HepG2 (cell line): Measurements from ENCODE around the gene MXRA7. TPM values are rescaled to one million over a fixed set of nuclear protein-coding genes. Genes with fewer than 3 reads are reported as not detected.
"Not testable (repeated sequence)": the region's sequence is repeated elsewhere in the genome, so short reads cannot be mapped to it uniquely, and the experiment has no call there.

Source experiments
- ATAC-seq: fragments of 200-7000 bp; cut with Tn5 transposase; 3 replicates; pipeline ENCODE4 v1.9.1; 2020; ENCODE audit warnings: mild to moderate bottlenecking, moderate library complexity
- BruUV-seq: library from RNA; stranded (reverse); fragments of 400-500 nt; replicated peaks from 2 replicates; lab custom pipeline; 2021; lab: Mats Ljungman, UMichigan
- CTCF ChIA-PET: fragments of 300-600 bp; formaldehyde crosslinking; extraction: SDS; loops from one replicate; lab custom pipeline; 2021; ENCODE audit warnings: low total read pairs, inconsistent platforms, low intra/inter-chr PET ratio; lab: Yijun Ruan, JAX
- POLR2A ChIA-PET: fragments of 350-600 bp; sonication (Branson Sonifier 250); formaldehyde crosslinking; loops from one replicate; lab custom pipeline; 2020; ENCODE audit warnings: antibody characterized with exemption, inconsistent platforms; lab: Yijun Ruan, JAX
- DNase-seq: peaks from one replicate; pipeline ENCODE4 v3.0.0-alpha.2; 2015; ENCODE audit warnings: low spot score
- FAIRE-seq: peaks from 3 replicates; lab custom pipeline; 2011; peaks lifted over from hg19 to GRCh38; lab: Jason Lieb, UNC
- H2AFZ ChIP-seq: one replicate; pipeline ENCODE4 v1.6.1; 2011; ENCODE audit warnings: low read length, inconsistent platforms
- H3K27ac ChIP-seq: fragments of 300-600 bp; 3 replicates; pipeline ENCODE4 v1.8.0; 2011; ENCODE audit warnings: mixed run types, mild to moderate bottlenecking, mixed read lengths, low read length, inconsistent platforms; ENCODE audit not compliant: insufficient read depth; ENCODE audit errors: extremely low read length
- H3K27me3 ChIP-seq, 2 experiments: fragments of 200-600 bp in 1 of 2; 2 replicates in 1 of 2; 3 replicates in 1 of 2; pipeline versions ENCODE4 v1.6.0 to v1.8.0; 2011; ENCODE audit warnings: low read length in 2 of 2, mild to moderate bottlenecking in 2 of 2, moderate library complexity in 2 of 2, inconsistent platforms in 1 of 2; ENCODE audit not compliant: insufficient read depth in 2 of 2, control insufficient read depth in 1 of 2
- H3K36me3 ChIP-seq, 2 experiments: fragments of 200-600 bp in 1 of 2; replicated peaks in 1 of 2; 2 replicates in 1 of 2; 3 replicates in 1 of 2; pipeline versions ENCODE4 v1.5.1 to v1.8.0; 2011; ENCODE audit warnings: low read length in 2 of 2, inconsistent platforms in 1 of 2; ENCODE audit not compliant: insufficient read depth in 2 of 2, control insufficient read depth in 1 of 2
- H3K4me1 ChIP-seq: 2 replicates; pipeline ENCODE4 v1.5.1; 2012; ENCODE audit warnings: low read length, inconsistent platforms; ENCODE audit not compliant: insufficient read depth
- H3K4me2 ChIP-seq: 2 replicates; pipeline ENCODE4 v1.6.0; 2011; ENCODE audit warnings: low read depth, low read length, inconsistent platforms
- H3K4me3 ChIP-seq, 3 experiments: fragments of 200-600 bp in 1 of 3; sonication (generic), shearing (Covaris generic) in 1 of 3; replicated peaks in 1 of 3; 2 replicates each; pipeline ENCODE4 v1.5.1; 2011 to 2016; ENCODE audit warnings: low read length in 3 of 3, inconsistent platforms in 2 of 3, low read depth in 2 of 3, mild to moderate bottlenecking in 2 of 3, control low read depth in 1 of 3, mixed read lengths in 1 of 3; ENCODE audit not compliant: insufficient read depth in 1 of 3
- H3K79me2 ChIP-seq: one replicate; pipeline ENCODE4 v1.6.1; 2011; ENCODE audit warnings: low read length, inconsistent platforms; ENCODE audit not compliant: insufficient read depth
- H3K9ac ChIP-seq: 2 replicates; pipeline ENCODE4 v1.6.0; 2011; ENCODE audit warnings: mild to moderate bottlenecking, low read depth, low read length, inconsistent platforms; ENCODE audit not compliant: insufficient read depth
- H3K9me3 ChIP-seq: 2 replicates; pipeline ENCODE4 v1.5.1; 2012; ENCODE audit warnings: mild to moderate bottlenecking, low read length
- H4K20me1 ChIP-seq: 2 replicates; pipeline ENCODE4 v1.6.0; 2011; ENCODE audit warnings: inconsistent platforms, mild to moderate bottlenecking, low read length, moderate library complexity; ENCODE audit not compliant: insufficient read depth
- PHF20 ChIP-seq: sonication (generic); formaldehyde crosslinking; IDR thresholded peaks from 2 replicates; pipeline ENCODE4 v1.5.0; 2020; ENCODE audit warnings: mild to moderate bottlenecking, missing genetic modification reagents
- POGK ChIP-seq: sonication (generic); formaldehyde crosslinking; conservative IDR thresholded peaks from 2 replicates; pipeline ENCODE4 v1.8.0; 2022; ENCODE audit warnings: mild to moderate bottlenecking, moderate library complexity, missing genetic modification reagents
- RELA ChIP-seq: sonication (generic); formaldehyde crosslinking; IDR thresholded peaks from 2 replicates; pipeline ENCODE4 v1.4.0; 2020; ENCODE audit warnings: missing genetic modification reagents
- ZNF350 ChIP-seq: sonication (generic); formaldehyde crosslinking; IDR thresholded peaks from 2 replicates; pipeline ENCODE4 v1.4.0; 2020; ENCODE audit warnings: mild to moderate bottlenecking, low read depth, missing genetic modification reagents, borderline replicate concordance
- ZNF414 ChIP-seq: sonication (generic); formaldehyde crosslinking; IDR thresholded peaks from 2 replicates; pipeline ENCODE4 v1.5.0; 2020; ENCODE audit warnings: missing genetic modification reagents
- ZNF737 ChIP-seq: sonication (generic); formaldehyde crosslinking; IDR thresholded peaks from 2 replicates; pipeline ENCODE4 v1.5.0; 2020; ENCODE audit warnings: missing genetic modification reagents, mild to moderate bottlenecking, borderline replicate concordance
- ZNF800 ChIP-seq: sonication (generic); formaldehyde crosslinking; IDR thresholded peaks from 2 replicates; pipeline ENCODE4 v1.4.0; 2020; ENCODE audit warnings: missing genetic modification reagents
- WGBS: methylation state at CpG from one replicate; pipeline ENCODE4 v1.1.6; 2017; ENCODE audit warnings: low lambda C conversion rate; 5-methylcytosine and 5-hydroxymethylcytosine counted together
- in situ Hi-C: cut with HindIII; loops from 2 replicates; pipeline ENCODE4 v1.10.0; 2017; ENCODE audit warnings: low pct_unique_long_range_greater_than_20kb; ENCODE audit not compliant: extremely low pct_ligation_motif_present
- intact Hi-C: fragments of 100-400 bp; cut with micrococcal nuclease; formaldehyde crosslinking; loops from one replicate; pipeline ENCODE4 v1.10.0; 2022; ENCODE audit not compliant: unreplicated experiment
- polyA plus RNA-seq, 8 experiments: library from polyadenylated mRNA; depleted of rRNA in 3 of 8; stranded (reverse) in 7 of 8; unstranded in 1 of 8; fragments of >200 nt; fragmentation: Illumina TruSeq in 4 of 8; extraction: Trizol in 4 of 8; gene quantifications; 2 replicates each; pipeline versions ENCODE4 v1.2.1 to v1.2.3, GENCODE V29; 2011 to 2016; ENCODE audit warnings: low read depth in 4 of 8, missing spikeins in 1 of 8, mixed read lengths in 1 of 8; ENCODE audit not compliant: insufficient read depth in 1 of 8
- total RNA-seq, 5 experiments: library from RNA; depleted of rRNA; stranded (reverse); fragments of >200 nt; fragmentation: Illumina TruSeq; extraction: Trizol; gene quantifications; 2 replicates each; pipeline ENCODE4 v1.2.3, GENCODE V29; 2016; ENCODE audit warnings: low read depth in 1 of 5

The MXRA7 gene
- total and polyA plus RNA-seq, 2 of the 13 experiments (the other 11 are each of a cell fraction or from before 2014, with no cell fraction given), result 44.8 to 112 TPM

- peaks cover 7 to 29% of the 10 kb centered on the region in 2 experiments for H3K36me3 ChIP-seq
- in situ Hi-C loops, H2AFZ ChIP-seq, CTCF ChIA-PET, H3K27me3 ChIP-seq, H3K4me3 ChIP-seq, H3K9ac ChIP-seq, ATAC-seq, intact Hi-C loops, POLR2A ChIA-PET, H3K4me2 ChIP-seq, FAIRE-seq, H3K9me3 ChIP-seq, DNase-seq, BruUV-seq, H3K27ac ChIP-seq: not testable (repeated sequence)
- WGBS, result 98% methylated on average over 17 of the region's 17 CpGs
- peaks cover 16% of the 10 kb centered on the region for H4K20me1 ChIP-seq
- H3K4me1 ChIP-seq, result peaks cover 26% of the 10 kb centered on the region
- H3K79me2 ChIP-seq, result peaks cover 40% of the 10 kb centered on the region
These were observed 28.9 kb upstream of the MXRA7 start for GRCh38 chr17:76739568-76740115.

- no peak for FAIRE-seq
- no peak for ATAC-seq
- no peaks in the 10 kb centered on the region for H3K9me3 ChIP-seq
- peaks cover 38% of the 10 kb centered on the region for H3K4me1 ChIP-seq
- H3K9ac ChIP-seq, result peak overlapping the region; percentile 95
- peaks cover 28% of the 10 kb centered on the region for H4K20me1 ChIP-seq
- intact Hi-C loops, result no loop called here
- H3K36me3 ChIP-seq, result peaks cover 7 to 34% of the 10 kb centered on the region in 2 experiments
- H3K4me3 ChIP-seq, result peak overlapping the region; percentile 81 to 100 (median 92)
- BruUV-seq, result TSS peak; percentile 75
- H3K4me2 ChIP-seq, result peak overlapping the region; percentile 88
- H3K79me2 ChIP-seq, result peaks cover 52% of the 10 kb centered on the region
- 0 out of 2 replicates have a peak, but pooled peaks have one; percentile 37 for TF ChIP-seq ZNF414 (CRISPR knock-in tag)
- no peak for TF ChIP-seq PHF20
- no peak for TF ChIP-seq ZNF800 (CRISPR knock-in tag)
- no peak for TF ChIP-seq ZNF350 (CRISPR knock-in tag)
- TF ChIP-seq RELA (CRISPR knock-in tag), result no peak
- TF ChIP-seq POGK, result no peak
- TF ChIP-seq ZNF737, result no peak
- H3K27ac ChIP-seq, result peak overlapping the region; percentile 97
- H2AFZ ChIP-seq, result no peak overlapping the region
- H3K27me3 ChIP-seq, result peaks cover 0 to 3% of the 10 kb centered on the region in 2 experiments; a peak in 1 of 5 replicates
- ChIA-PET POLR2A (interaction anchor here (0.8 to 4.1 kb wide), 8 partner anchors 8 to 350 kb away, joined by 3 to 71 read pairs (median 10); partner anchors contain the start of genes JMJD6, METTL23 and MXRA7), CTCF (no interaction called here)
- in situ Hi-C loops, result no loop called here
- DNase-seq, result no peak
- WGBS, result 13% methylated on average over 7 of the region's 7 CpGs
These were observed 27.7 kb upstream of the MXRA7 start for GRCh38 chr17:76738468-76738850.
